HL-60 (cell line): Measurements from ENCODE around the gene FLNB.

ENCODE experiments used
- CTCF ChIP-seq: IDR thresholded peaks from one replicate; pipeline ENCODE4 v1.5.1; 2011; ENCODE audit warnings: low read length, control low read depth, inconsistent platforms; ENCODE audit not compliant: insufficient read depth
- POLR2AphosphoS5 ChIP-seq: IDR thresholded peaks from 2 replicates; pipeline ENCODE4 v1.6.1; 2012; ENCODE audit warnings: low read depth

GRCh38 chr3:58009026-58009748, 965 bp downstream of the FLNB start:
- no peak for TF ChIP-seq CTCF
- no peak for TF ChIP-seq POLR2AphosphoS5
